ACC112 (cell line): Measurements from ENCODE around the gene RARRES2.
A peak's percentile ranks its signal among the peaks of the same experiment; 100 is the strongest.

Experiments
- H2AFZ ChIP-seq: fragments of 200-600 bp; sonication (generic); one replicate; pipeline ENCODE4 v1.6.0; 2017; ENCODE audit warnings: antibody characterized with exemption, low read length; ENCODE audit not compliant: unreplicated experiment
- H3K27ac ChIP-seq: fragments of 200-600 bp; sonication (generic); 2 replicates; pipeline ENCODE4 v1.5.1; 2014; ENCODE audit warnings: low read depth, mild to moderate bottlenecking, antibody characterized with exemption, low read length, moderate library complexity
- H3K27me3 ChIP-seq: fragments of 200-600 bp; sonication (generic); 2 replicates; pipeline ENCODE4 v1.6.1; 2014; ENCODE audit warnings: mild to moderate bottlenecking, antibody characterized with exemption, low read length, moderate library complexity, mixed read lengths; ENCODE audit not compliant: insufficient read depth
- H3K36me3 ChIP-seq: fragments of 200-600 bp; sonication (generic); 2 replicates; pipeline ENCODE4 v1.6.1; 2016; ENCODE audit warnings: mild to moderate bottlenecking, antibody characterized with exemption, low read length, moderate library complexity, mixed read lengths; ENCODE audit not compliant: insufficient read depth
- H3K4me1 ChIP-seq: fragments of 200-600 bp; sonication (generic); one replicate; pipeline ENCODE4 v1.6.1; 2016; ENCODE audit warnings: low read length, mixed read lengths; ENCODE audit not compliant: insufficient read depth, unreplicated experiment, control insufficient read depth
- H3K4me3 ChIP-seq: fragments of 200-600 bp; sonication (generic); 2 replicates; pipeline ENCODE4 v1.5.1; 2014; ENCODE audit warnings: mild to moderate bottlenecking, low read depth, low read length
- H3K79me2 ChIP-seq: fragments of 200-600 bp; sonication (generic); one replicate; pipeline ENCODE4 v1.6.0; 2016; ENCODE audit warnings: low read length; ENCODE audit not compliant: control insufficient read depth, unreplicated experiment, insufficient read depth

The RARRES2 gene

DNA sequence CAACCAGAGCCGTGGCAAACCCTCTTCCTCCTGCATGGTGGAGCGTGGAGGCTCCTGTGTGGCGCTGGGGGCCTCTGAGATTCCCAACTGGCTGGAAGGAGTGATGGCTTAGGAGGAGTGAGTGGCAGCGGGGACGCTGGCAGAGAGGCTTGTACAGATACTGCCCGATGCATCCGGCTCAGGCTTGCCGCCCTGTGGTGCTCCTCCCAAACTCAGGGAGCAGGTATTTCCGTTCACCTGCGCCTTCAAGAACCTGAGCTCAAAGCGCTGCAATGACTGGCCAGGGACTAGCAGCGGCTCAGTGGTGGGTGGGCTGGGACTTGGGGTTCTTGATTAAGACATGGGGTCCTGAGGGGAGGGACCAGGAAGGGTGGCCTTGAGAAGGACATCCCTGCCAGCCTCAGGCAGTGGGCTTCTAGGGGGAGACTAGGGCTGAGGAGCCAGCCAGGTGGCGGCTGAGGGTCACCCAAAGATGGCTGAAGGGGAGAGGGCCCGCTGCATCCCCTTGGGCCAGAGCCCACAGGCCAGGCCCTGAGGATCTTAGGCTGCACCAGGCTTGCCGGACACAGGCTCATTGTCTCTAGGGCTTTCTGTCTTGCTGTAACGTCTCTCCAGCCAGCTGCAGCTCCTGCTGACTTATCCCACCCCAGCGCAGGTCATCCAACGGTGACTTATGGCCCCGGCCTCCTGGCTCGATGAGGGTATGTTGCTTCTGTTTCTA is 40.9 kb upstream of the RARRES2 start:
- no peak overlapping the region for H3K27ac ChIP-seq
- peaks cover 15% of the 10 kb centered on the region for H3K79me2 ChIP-seq
- no peaks in the 10 kb centered on the region for H3K27me3 ChIP-seq
- H3K4me3 ChIP-seq: no peak overlapping the region
- H3K36me3 ChIP-seq: no peaks in the 10 kb centered on the region
- no peak overlapping the region for H2AFZ ChIP-seq
- peaks cover 9% of the 10 kb centered on the region for H3K4me1 ChIP-seq

DNA sequence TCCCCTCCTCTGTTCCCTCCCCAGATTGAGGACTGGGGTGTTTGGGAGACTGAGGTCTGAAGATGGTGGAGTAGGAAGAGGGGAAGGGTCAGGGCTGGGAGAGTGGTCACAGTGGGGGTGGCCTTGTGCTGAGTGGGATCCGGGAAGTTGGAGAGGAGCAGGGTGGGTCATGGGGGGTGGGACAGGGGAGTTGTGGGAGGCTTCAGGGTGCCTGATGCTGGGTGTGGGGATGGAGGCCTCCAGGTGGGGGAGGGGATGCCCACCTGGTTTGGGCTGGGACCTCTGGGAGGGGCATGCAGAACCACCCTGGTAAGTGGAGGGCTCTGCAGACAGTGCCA is 40.3 kb upstream of the RARRES2 start:
- H3K4me1 ChIP-seq: peaks cover 9% of the 10 kb centered on the region
- no peak overlapping the region for H3K4me3 ChIP-seq
- no peak overlapping the region for H3K27ac ChIP-seq
- no peaks in the 10 kb centered on the region for H3K36me3 ChIP-seq
- H2AFZ ChIP-seq: no peak overlapping the region
- no peaks in the 10 kb centered on the region for H3K27me3 ChIP-seq
- H3K79me2 ChIP-seq: peaks cover 15% of the 10 kb centered on the region

DNA sequence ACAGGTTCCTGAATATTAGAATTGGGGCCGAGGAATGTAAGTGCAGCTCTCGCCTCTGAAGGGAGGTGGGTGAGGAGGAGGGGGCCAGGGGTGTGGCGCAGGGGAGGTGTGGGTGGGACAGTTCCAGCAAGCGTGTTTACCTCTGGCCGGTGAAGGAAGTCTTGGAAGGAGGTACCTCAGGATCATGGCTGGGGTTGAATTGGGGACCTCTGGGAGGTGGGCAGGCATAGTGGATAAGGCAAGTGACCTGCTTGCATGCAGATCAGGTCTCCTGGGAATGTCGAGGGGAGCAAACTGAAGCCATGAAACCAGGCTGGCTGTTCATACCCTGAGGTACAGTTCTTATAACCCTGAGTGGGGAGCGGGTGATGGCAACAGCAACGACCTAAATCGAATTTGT is 39.7 kb upstream of the RARRES2 start:
- H3K79me2 ChIP-seq: peaks cover 15% of the 10 kb centered on the region
- H3K4me3 ChIP-seq: no peak overlapping the region
- no peak overlapping the region for H3K27ac ChIP-seq

DNA sequence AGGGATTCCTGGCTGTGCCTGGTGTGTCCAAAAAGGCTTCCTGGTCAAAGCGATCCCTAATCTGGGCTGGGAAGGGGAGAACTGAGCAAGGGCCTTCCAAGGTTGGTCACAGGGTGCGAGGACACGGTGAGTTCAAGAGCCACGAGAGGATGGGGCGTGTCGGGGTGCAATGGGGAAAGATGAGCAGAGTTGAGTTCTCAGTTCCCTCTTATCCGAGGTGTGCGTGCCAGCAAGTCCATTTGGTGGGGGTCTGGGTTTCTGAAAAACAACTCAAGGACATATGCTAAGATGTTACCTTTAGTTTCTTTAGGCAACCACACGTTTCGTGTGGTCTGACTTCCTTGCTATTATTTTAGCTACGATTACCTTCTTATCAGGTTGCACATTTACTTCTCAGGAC is 39.0 kb upstream of the RARRES2 start:
- H3K27me3 ChIP-seq: no peaks in the 10 kb centered on the region
- peak overlapping the region; percentile 89 for H3K4me3 ChIP-seq
- H3K36me3 ChIP-seq: no peaks in the 10 kb centered on the region
- H2AFZ ChIP-seq: no peak overlapping the region
- H3K27ac ChIP-seq: no peak overlapping the region
- H3K79me2 ChIP-seq: peaks cover 15% of the 10 kb centered on the region
- H3K4me1 ChIP-seq: peaks cover 9% of the 10 kb centered on the region

More for the DNA sequence above, 39.7 kb upstream of the RARRES2 start:
- Histone ChIP-seq H3K4me1 (peaks cover 9% of the 10 kb centered on the region), H3K27me3 (no peaks in the 10 kb centered on the region), H3K36me3 (no peaks in the 10 kb centered on the region), H2AFZ (no peak overlapping the region)

DNA sequence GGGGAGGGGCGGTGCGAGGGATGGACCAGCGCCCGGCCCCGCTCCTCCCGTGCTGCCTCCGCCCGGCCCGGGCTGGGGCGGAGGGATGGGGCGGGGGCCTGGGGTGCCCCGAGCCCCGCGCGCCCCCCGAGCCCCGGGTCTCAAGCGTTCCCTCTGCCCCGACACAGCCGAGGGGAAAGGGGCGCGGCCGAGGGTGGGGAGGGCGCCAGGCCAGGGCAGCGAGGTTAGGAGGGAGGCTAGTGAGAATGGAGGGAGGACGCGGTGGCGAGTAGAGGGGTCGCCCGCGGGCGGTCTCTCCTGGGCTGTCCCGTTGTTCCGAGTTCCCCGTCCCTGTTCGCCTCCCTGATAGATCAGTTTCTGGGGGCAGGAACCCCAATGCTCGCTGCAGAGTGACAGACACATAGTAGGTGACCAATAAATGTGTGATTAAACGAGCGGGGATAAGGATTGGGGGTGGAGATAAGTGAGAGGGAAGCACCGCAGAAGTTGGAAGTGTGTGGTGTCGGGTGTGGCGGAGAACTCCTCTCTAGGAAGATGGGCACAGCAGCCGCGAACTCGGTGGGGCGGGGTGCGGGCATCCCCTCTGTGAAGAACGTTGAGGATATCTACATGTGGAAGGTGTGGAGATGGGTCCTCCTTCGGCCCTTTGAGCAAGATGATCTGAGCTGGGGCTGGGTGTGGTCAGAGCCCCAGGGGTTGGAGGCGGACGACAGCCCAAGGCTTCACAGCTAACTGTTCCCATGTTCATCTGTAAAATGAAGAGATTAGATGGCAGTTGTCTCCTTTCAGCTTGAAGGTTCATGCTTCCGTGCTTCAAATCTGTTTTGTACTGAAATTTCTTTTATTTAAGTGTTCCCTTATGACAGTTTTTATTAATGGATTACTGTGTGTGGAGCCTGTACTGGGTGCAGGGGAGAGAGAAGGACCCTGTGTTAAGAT is 38.3 kb upstream of the RARRES2 start:
- H3K27ac ChIP-seq: peak overlapping the region; percentile 10; the same call in 1 of the 2 replicates
- H3K4me1 ChIP-seq: peaks cover 9% of the 10 kb centered on the region
- peaks cover 15% of the 10 kb centered on the region for H3K79me2 ChIP-seq
- no peaks in the 10 kb centered on the region for H3K36me3 ChIP-seq
- no peaks in the 10 kb centered on the region for H3K27me3 ChIP-seq
- peak overlapping the region; percentile 34 for H2AFZ ChIP-seq
- peak overlapping the region; percentile 89 for H3K4me3 ChIP-seq

DNA sequence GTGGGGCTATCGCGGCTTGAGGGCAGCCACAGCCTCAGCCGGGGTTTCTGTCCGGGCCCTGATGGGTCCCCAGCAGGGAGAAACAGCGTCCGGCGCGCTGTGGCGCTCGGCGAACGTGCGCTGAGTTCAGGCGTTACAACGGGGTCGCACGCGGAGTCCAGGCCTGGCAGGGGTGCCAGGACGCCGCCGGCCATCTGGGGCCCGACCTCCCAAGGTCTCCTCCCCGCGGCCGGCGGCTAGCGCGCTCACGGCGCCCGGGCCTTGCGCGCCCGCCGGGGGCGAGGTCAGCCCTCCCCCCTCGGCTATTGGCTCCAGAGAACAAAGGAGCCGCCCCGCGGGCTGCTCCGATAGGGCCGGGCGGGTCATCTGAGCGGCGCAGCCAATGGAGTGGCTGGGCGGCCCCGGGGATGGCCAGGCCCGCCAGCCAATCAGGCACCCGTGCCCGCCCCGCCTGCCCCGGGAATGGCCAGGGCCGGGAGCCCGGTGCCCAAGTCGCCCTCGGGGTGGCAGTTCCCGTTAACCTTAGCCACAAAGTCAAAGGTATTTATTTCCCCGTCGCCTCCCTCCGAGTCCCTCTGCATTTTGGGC is 37.5 kb upstream of the RARRES2 start, which contains the start of gene ZNF775:
Gene ZNF775 (plus strand): TSS at position 478 of the 588 bp plus-strand sequence. CDS start 9,141 bp downstream, outside the sequence.
- Histone ChIP-seq H3K27me3 (no peaks in the 10 kb centered on the region), H3K79me2 (peaks cover 15% of the 10 kb centered on the region), H3K36me3 (no peaks in the 10 kb centered on the region), H3K27ac (peak within 1 kb of the TSS; percentile 12; the same call in 1 of the 2 replicates), H3K4me1 (peaks cover 9% of the 10 kb centered on the region), H2AFZ (peak within 1 kb of the TSS; percentile 88), H3K4me3 (peak within 1 kb of the TSS; percentile 89)

DNA sequence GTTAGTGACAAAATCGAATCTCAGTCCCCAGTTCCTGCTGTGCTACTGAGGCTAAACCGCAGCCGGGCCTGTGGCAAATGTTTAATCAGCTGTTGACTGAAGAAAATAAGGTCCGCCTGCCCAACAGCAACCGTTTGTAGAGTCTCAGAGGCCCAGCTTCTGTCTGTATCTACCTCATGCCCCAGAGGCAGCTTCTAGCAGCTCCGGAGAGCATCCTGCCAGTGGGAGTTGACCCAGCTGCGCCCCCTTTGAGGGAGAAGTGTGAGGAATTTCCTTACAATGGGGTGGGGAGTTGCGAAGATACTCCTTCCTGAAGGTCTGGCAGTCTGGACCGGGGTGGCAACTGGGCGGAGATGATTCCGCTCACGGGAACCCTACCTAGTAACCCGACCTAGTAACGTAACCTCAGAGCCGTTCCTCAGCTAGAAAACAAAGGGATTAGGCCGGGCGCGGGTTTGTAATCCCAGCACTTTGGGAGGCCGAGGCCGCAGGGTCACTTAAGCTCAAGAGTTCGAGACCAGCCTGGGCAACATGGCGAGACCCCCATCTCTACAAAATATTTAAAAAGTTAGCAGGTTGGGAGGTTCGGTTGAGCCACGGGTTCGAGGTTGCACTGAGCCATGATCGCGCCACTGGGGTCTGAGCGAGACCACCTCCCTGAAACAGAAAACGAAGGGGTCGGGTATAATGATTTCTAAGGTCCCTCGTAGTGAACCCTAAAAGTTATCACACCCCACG is 36.9 kb upstream of the RARRES2 start:
- peak overlapping the region; percentile 88 for H2AFZ ChIP-seq
- H3K27me3 ChIP-seq: no peaks in the 10 kb centered on the region
- 0 out of 2 replicates have a peak overlapping the region, but pooled peaks have one; percentile 12 for H3K27ac ChIP-seq
- peaks cover 14% of the 10 kb centered on the region for H3K79me2 ChIP-seq
- peak overlapping the region; percentile 89 for H3K4me3 ChIP-seq
- no peaks in the 10 kb centered on the region for H3K36me3 ChIP-seq
- peaks cover 9% of the 10 kb centered on the region for H3K4me1 ChIP-seq

DNA sequence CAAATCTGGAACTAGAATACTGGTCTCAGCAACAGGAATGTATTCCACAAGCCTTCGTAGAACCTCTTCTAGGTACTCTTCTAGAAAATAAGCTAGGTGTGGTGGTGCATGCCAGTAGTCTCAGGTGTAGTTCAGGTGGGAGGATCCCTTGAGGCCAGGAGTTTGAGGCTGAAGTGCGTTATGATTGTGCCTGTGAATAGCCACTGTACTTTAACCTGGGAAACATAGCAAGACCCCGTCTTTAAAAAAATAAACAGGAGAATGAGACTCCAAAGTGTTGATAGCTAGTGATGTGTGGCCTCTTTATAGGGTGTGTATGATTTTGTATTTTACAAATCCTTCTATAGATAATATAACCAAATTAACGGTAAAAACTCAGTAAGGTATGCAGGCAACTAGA is 36.2 kb upstream of the RARRES2 start:
- Histone ChIP-seq H3K27ac (no peak overlapping the region), H3K79me2 (peaks cover 10% of the 10 kb centered on the region), H3K27me3 (no peaks in the 10 kb centered on the region), H3K4me1 (peaks cover 9% of the 10 kb centered on the region), H3K36me3 (no peaks in the 10 kb centered on the region), H3K4me3 (no peak overlapping the region), H2AFZ (no peak overlapping the region)

DNA sequence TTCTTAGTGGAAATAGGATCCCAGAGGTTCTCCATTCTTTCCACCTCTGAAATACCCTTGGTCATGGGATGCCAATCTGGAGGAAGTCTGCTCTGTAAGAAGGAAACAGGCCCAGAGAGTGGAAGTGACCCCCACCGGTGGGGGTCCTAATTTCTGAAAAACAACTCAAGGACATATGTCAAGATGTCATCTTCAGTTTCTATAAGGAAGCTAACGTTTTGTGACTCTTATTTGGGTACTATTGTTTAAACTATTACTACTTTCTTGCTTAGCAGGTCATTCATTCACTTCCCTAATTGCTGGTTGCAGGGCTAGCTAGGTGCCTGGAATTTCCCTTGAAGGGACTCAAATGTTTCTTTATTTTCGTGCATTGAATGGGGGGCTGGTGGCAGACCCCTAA is 35.8 kb upstream of the RARRES2 start:
- Histone ChIP-seq H3K4me1 (peaks cover 9% of the 10 kb centered on the region), H3K27me3 (no peaks in the 10 kb centered on the region), H3K27ac (no peak overlapping the region), H3K79me2 (peaks cover 9% of the 10 kb centered on the region), H3K36me3 (no peaks in the 10 kb centered on the region), H2AFZ (no peak overlapping the region), H3K4me3 (no peak overlapping the region)

DNA sequence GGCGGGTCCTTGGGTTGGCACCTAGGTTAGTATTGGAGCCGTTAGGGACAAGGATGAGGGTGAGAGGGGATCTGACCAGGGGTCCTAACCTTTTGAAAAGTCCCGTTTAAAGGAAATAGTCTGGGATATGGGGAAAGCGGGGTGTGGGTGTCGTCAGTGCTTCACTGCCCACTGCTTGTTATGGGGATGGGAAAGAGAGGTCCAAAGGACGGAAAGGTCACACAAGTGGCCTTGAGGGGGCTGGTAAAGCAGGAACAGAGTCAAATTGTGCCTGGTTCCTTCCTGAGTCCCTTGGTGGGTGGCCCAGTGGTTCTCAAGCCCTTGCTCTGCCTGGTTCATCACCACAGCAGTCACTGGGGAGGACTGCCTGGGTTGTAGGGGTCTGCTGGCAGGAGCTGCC is 35.1 kb upstream of the RARRES2 start:
- peaks cover 9% of the 10 kb centered on the region for H3K4me1 ChIP-seq
- peaks cover 7% of the 10 kb centered on the region for H3K79me2 ChIP-seq

More for the DNA sequence above, 35.1 kb upstream of the RARRES2 start:
- Histone ChIP-seq H2AFZ (no peak overlapping the region), H3K27ac (no peak overlapping the region), H3K27me3 (no peaks in the 10 kb centered on the region), H3K4me3 (no peak overlapping the region), H3K36me3 (no peaks in the 10 kb centered on the region)
